ENCODE data around the gene PIK3C2B. TPM values are rescaled to one million over a fixed set of nuclear protein-coding genes. Genes with fewer than 3 reads are reported as not detected.
A peak's percentile ranks its signal among the peaks of the same experiment; 100 is the strongest.

The PIK3C2B gene
- total RNA-seq, 1 donor from 2014 or later = 256 TPM

DNA sequence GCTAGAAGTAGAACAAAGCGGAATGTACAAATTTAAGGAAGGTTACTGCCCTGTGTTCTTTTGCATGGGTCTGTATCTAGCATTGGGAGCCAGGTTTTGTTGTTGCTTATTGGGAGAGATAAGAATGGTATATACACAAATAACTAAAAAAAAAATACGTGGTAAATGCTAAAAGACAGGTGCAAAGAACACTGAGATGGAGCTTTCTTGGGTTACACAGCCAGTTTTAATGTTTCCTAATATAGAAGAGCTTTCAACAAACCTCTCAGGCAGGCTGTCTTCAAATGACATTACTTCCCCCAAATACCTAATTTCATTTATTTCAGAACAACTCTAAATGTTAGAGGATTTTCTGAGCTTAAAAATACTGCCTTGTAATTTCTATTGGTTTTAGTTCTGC, 20.2 kb upstream of the PIK3C2B start:
- TF ChIP-seq, protein P1, sequence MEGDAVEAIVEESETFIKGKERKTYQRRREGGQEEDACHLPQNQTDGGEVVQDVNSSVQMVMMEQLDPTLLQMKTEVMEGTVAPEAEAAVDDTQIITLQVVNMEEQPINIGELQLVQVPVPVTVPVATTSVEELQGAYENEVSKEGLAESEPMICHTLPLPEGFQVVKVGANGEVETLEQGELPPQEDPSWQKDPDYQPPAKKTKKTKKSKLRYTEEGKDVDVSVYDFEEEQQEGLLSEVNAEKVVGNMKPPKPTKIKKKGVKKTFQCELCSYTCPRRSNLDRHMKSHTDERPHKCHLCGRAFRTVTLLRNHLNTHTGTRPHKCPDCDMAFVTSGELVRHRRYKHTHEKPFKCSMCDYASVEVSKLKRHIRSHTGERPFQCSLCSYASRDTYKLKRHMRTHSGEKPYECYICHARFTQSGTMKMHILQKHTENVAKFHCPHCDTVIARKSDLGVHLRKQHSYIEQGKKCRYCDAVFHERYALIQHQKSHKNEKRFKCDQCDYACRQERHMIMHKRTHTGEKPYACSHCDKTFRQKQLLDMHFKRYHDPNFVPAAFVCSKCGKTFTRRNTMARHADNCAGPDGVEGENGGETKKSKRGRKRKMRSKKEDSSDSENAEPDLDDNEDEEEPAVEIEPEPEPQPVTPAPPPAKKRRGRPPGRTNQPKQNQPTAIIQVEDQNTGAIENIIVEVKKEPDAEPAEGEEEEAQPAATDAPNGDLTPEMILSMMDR (IDR thresholded peaks at IDR 0.05; ENCODE audit: unreplicated experiment) = no peak
- no peak for DNase-seq (ENCODE audit: low spot score)
- Mint-ChIP-seq H3K27ac (ENCODE audit: unreplicated experiment) (peak overlapping the region; percentile 49), H3K4me3 (ENCODE audit: unreplicated experiment) (no peak overlapping the region), H3K9me3 (ENCODE audit: unreplicated experiment) (no peaks in the 10 kb centered on the region), H3K27me3 (ENCODE audit: unreplicated experiment) (peaks cover 2% of the 10 kb centered on the region), H3K4me1 (ENCODE audit: unreplicated experiment) (peaks cover 9% of the 10 kb centered on the region), H3K36me3 (ENCODE audit: low read depth, unreplicated experiment) (no peaks in the 10 kb centered on the region)

DNA sequence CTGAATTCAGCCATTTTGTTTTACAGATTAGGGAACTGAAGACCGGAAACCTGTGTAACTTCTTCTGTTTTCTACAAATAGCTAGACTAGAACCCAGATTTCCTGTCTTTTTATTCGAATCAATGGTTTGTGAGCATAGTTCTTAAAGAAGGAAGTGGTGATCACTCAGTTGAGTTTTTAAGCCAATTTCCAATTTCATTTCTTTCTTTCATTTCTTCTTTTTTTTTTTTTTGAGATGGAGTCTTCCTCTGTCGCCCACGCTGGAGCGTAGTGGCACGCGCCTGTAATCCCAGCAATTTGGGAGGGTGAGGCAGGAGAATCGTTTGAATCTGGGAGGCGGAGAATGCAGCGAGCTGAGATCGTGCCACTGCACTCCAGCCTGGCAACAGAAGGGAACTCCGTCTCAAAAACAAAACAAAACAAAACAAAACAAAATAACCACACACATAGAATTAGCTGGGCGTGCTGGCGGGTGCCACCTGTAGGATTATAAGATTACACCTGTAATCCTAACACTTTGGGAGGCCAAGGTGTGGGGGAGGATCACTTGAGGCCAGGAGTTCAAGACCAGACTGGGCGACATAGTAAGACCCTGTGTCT, 18.6 kb upstream of the PIK3C2B start:
- Mint-ChIP-seq H3K27me3 (ENCODE audit: unreplicated experiment) (peaks cover 2% of the 10 kb centered on the region), H3K9me3 (ENCODE audit: unreplicated experiment) (no peaks in the 10 kb centered on the region), H3K27ac (ENCODE audit: unreplicated experiment) (peak overlapping the region; percentile 85), H3K36me3 (ENCODE audit: low read depth, unreplicated experiment) (no peaks in the 10 kb centered on the region), H3K4me3 (ENCODE audit: unreplicated experiment) (no peak overlapping the region), H3K4me1 (ENCODE audit: unreplicated experiment) (peaks cover 6% of the 10 kb centered on the region)
- no peak for DNase-seq (ENCODE audit: low spot score)
- TF ChIP-seq, protein P1 (IDR thresholded peaks at IDR 0.05; ENCODE audit: unreplicated experiment) = no peak

DNA sequence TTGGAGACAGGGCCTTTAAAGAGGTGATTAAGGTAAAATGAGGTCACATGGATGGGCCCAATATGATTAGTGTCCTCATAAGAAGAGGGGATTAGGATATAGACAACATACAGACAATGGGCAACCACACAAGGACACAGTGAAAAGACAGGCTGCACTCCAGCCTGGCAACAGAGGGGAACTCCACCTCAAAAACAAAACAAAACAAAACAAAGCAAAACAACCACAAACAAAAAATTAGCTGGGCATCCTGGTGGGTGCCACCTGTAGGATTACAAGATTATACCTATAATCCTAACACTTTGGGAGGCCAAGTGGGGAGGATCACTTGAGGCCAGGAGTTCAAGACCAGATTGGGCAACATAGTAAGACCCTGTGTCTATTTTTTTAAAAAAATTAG, 16.8 kb upstream of the PIK3C2B start:
- H3K27ac Mint-ChIP-seq (ENCODE audit: unreplicated experiment) = no peak overlapping the region
- H3K4me1 Mint-ChIP-seq (ENCODE audit: unreplicated experiment) = peaks cover 15% of the 10 kb centered on the region
- no peak overlapping the region for H3K4me3 Mint-ChIP-seq (ENCODE audit: unreplicated experiment)

DNA sequence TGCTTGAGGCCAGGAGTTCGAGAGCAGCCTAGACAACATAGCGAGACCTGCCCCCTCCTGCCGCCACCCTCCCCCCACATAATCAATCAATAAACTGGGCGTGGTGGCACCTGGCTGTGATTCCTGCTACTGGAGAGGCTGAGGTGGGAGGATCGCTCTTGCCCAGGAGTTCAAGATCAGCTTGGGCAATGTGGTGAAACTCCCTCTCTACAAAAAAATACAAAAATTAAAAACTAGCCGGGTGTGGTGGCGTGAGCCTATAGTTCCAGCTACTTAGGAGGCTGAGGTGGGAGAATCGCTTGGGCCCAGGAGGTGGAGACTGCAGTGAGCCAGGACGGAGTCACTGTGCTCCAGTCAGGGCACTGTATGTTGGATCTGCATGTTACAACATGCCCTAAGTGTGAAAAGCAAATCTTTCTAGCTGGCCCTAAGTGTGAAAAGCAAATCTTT, 14.6 kb upstream of the PIK3C2B start:
- Mint-ChIP-seq H3K36me3 (ENCODE audit: low read depth, unreplicated experiment) (peaks cover 17% of the 10 kb centered on the region), H3K4me1 (ENCODE audit: unreplicated experiment) (peaks cover 28% of the 10 kb centered on the region), H3K4me3 (ENCODE audit: unreplicated experiment) (no peak overlapping the region), H3K27ac (ENCODE audit: unreplicated experiment) (no peak overlapping the region), H3K27me3 (ENCODE audit: unreplicated experiment) (peaks cover 23% of the 10 kb centered on the region), H3K9me3 (ENCODE audit: unreplicated experiment) (no peaks in the 10 kb centered on the region)
- DNase-seq (ENCODE audit: low spot score) = no peak
- TF ChIP-seq, protein P1 (IDR thresholded peaks at IDR 0.05; ENCODE audit: unreplicated experiment) = no peak

More for the DNA sequence above, 16.8 kb upstream of the PIK3C2B start:
- TF ChIP-seq, protein P1 (IDR thresholded peaks at IDR 0.05; ENCODE audit: unreplicated experiment) = no peak
- no peak for DNase-seq (ENCODE audit: low spot score)
- H3K36me3 Mint-ChIP-seq (ENCODE audit: low read depth, unreplicated experiment) = peaks cover 10% of the 10 kb centered on the region
- peaks cover 11% of the 10 kb centered on the region for H3K27me3 Mint-ChIP-seq (ENCODE audit: unreplicated experiment)
- H3K9me3 Mint-ChIP-seq (ENCODE audit: unreplicated experiment) = no peaks in the 10 kb centered on the region

DNA sequence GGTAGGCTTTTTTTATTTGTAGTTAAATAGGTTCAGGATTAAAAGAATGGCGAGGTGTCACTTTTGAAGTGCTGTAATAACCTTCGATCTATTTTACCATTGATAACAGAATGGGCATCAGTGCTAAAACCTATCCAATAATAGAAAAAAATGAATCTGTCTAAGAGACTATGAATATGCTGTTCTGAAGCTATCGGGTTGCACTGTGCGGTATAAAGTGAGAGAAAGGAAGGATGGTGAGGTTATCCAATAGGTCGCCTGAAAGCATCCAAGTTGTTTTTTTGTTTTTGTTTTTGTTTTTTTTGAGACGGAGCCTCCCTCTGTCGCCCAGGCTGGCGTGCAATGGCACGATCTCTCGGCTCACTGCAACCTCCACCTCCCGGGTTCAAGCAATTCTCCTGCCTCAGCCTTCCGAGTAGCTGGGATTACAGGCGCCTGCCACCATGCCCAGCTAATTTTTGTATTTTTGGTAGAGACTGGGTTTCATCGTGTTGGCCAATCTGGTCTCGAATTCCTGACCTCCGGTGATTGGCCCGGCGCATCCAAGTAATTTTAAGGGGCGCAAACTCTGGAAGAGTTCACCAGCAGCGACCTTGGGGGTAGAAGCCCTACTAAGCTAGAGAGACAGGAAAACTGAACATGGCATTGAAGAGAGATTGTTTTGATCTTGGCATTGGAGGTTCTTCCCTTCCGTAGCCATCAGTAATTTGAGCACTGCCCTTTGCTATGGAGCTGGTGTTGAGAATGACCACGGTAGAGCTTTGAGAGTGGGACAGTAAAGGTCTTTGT, 12.9 kb upstream of the PIK3C2B start:
- Mint-ChIP-seq H3K27me3 (ENCODE audit: unreplicated experiment) (peaks cover 23% of the 10 kb centered on the region), H3K36me3 (ENCODE audit: low read depth, unreplicated experiment) (peaks cover 17% of the 10 kb centered on the region), H3K4me3 (ENCODE audit: unreplicated experiment) (peak overlapping the region; percentile 95), H3K27ac (ENCODE audit: unreplicated experiment) (peak overlapping the region; percentile 91), H3K4me1 (ENCODE audit: unreplicated experiment) (peaks cover 41% of the 10 kb centered on the region), H3K9me3 (ENCODE audit: unreplicated experiment) (no peaks in the 10 kb centered on the region)
- TF ChIP-seq, protein P1 (IDR thresholded peaks at IDR 0.05; ENCODE audit: unreplicated experiment) = no peak
- DNase-seq (ENCODE audit: low spot score) = peak; percentile 48

Data from endothelial cell (in vitro differentiated cells).